ENCODE measurements around the gene UNC13C.

- no peak for TF ChIP-seq CTCF (IDR thresholded peaks at IDR 0.05; ENCODE audit: low read depth, low read length, poor library complexity, severe bottlenecking)
- TF ChIP-seq EZH2phosphoT487 (IDR thresholded peaks at IDR 0.05; ENCODE audit: borderline replicate concordance, low read length), result no peak
These were observed 589.3 kb downstream of the UNC13C start for GRCh38 chr15:54567408-54568035.
